MM.1S (cell line): Measurements from ENCODE around the gene KLHL7.

Source experiments
- DNase-seq: peaks from one replicate; pipeline ENCODE4 v3.0.0-alpha.2; 2015
- H2AFZ ChIP-seq: fragments of 300-600 bp; sonication (generic); 2 replicates; pipeline ENCODE4 v1.6.0; 2016; ENCODE audit warnings: antibody characterized with exemption, low read length
- H3F3A ChIP-seq: fragments of 300-600 bp; sonication (generic); 2 replicates; pipeline ENCODE4 v1.6.1; 2016; ENCODE audit warnings: mild to moderate bottlenecking, antibody characterized with exemption, low read length, moderate library complexity, mixed read lengths; ENCODE audit not compliant: insufficient read depth
- H3K27ac ChIP-seq: fragments of 300-600 bp; sonication (generic); 2 replicates; pipeline ENCODE4 v1.5.1; 2016; ENCODE audit warnings: mild to moderate bottlenecking, low read length
- H3K27me3 ChIP-seq: fragments of 300-600 bp; sonication (generic); replicated peaks from 2 replicates; pipeline ENCODE4 v1.6.0; 2016; ENCODE audit warnings: low read length; ENCODE audit not compliant: insufficient read depth
- H3K36me3 ChIP-seq: fragments of 300-600 bp; sonication (generic); replicated peaks from 2 replicates; pipeline ENCODE4 v1.6.1; 2016; ENCODE audit warnings: mild to moderate bottlenecking, low read length, mixed read lengths; ENCODE audit not compliant: insufficient read depth
- H3K4me1 ChIP-seq: fragments of 300-600 bp; sonication (generic); 2 replicates; pipeline ENCODE4 v1.6.1; 2016; ENCODE audit warnings: low read length, mixed read lengths
- H3K4me2 ChIP-seq: fragments of 300-600 bp; sonication (generic); 2 replicates; pipeline ENCODE4 v1.6.0; 2016; ENCODE audit warnings: low read depth, low read length
- H3K4me3 ChIP-seq: fragments of 300-600 bp; sonication (generic); 2 replicates; pipeline ENCODE4 v1.5.1; 2016; ENCODE audit warnings: low read length, mixed read lengths
- H3K79me2 ChIP-seq: fragments of 300-600 bp; sonication (generic); 2 replicates; pipeline ENCODE4 v1.6.1; 2016; ENCODE audit warnings: mixed run types, low read length, mixed read lengths
- H3K9ac ChIP-seq: fragments of 300-600 bp; sonication (generic); 2 replicates; pipeline ENCODE4 v1.6.1; 2016; ENCODE audit warnings: low read length, mixed read lengths
- H3K9me2 ChIP-seq: fragments of 300-600 bp; sonication (generic); replicated peaks from 2 replicates; pipeline ENCODE4 v1.6.1; 2016; ENCODE audit warnings: mild to moderate bottlenecking, low read length, mixed read lengths; ENCODE audit not compliant: insufficient read depth
- H3K9me3 ChIP-seq: fragments of 300-600 bp; sonication (generic); replicated peaks from 2 replicates; pipeline ENCODE4 v1.6.1; 2016; ENCODE audit warnings: mild to moderate bottlenecking, low read length, mixed read lengths; ENCODE audit not compliant: insufficient read depth
- H4K20me1 ChIP-seq: fragments of 300-600 bp; sonication (generic); 2 replicates; pipeline ENCODE4 v1.6.1; 2016; ENCODE audit warnings: mild to moderate bottlenecking, low read length, moderate library complexity, mixed read lengths; ENCODE audit not compliant: insufficient read depth
- EZH2 ChIP-seq: fragments of 300-600 bp; sonication (generic); optimal IDR thresholded peaks from 2 replicates; pipeline ENCODE3; 2017; ENCODE audit warnings: low read depth, mild to moderate bottlenecking, antibody characterized with exemption, low read length, mixed read lengths
- EZH2phosphoT487 ChIP-seq: fragments of 300-600 bp; sonication (generic); IDR thresholded peaks from 2 replicates; pipeline ENCODE4 v1.6.1; 2018; ENCODE audit warnings: antibody characterized with exemption, low read length
- TF ChIP-seq, protein P1 (sequence below): fragments of 300-600 bp; sonication (generic); IDR thresholded peaks from 2 replicates; pipeline ENCODE4 v1.5.1; 2016; ENCODE audit warnings: antibody characterized with exemption, low read length, mixed read lengths

Gene KLHL7

DNA sequence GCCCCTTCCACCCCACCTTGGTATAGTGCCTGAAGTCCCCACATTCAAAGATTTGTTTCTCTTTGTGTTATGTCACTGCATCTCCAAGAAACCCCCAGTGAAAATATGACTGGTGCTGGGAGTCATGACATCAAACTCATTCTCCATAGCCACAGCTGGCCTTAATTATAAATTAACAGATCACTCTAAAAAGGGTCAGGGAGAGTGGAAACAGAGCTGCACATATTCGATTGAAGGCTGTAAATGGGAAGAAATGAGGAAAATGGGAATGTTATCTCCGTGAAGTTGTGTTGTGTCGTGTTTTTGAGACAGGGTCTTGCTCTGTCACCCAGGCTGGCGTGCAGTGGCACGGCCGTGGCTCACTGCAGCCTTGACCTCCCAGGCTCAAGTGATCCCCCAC is 52.1 kb downstream of the KLHL7 start:
- Histone ChIP-seq H3K79me2 (no peaks in the 10 kb centered on the region), H3F3A (no peaks in the 10 kb centered on the region), H3K9me3 (no peaks in the 10 kb centered on the region), H3K4me2 (no peak overlapping the region), H2AFZ (no peak overlapping the region), H3K4me3 (no peak overlapping the region), H4K20me1 (no peaks in the 10 kb centered on the region), H3K27ac (no peak overlapping the region), H3K9me2 (no peaks in the 10 kb centered on the region), H3K9ac (no peak overlapping the region), H3K36me3 (no peaks in the 10 kb centered on the region), H3K4me1 (no peaks in the 10 kb centered on the region), H3K27me3 (no peaks in the 10 kb centered on the region)
- no peak for DNase-seq
- TF ChIP-seq, protein P1, sequence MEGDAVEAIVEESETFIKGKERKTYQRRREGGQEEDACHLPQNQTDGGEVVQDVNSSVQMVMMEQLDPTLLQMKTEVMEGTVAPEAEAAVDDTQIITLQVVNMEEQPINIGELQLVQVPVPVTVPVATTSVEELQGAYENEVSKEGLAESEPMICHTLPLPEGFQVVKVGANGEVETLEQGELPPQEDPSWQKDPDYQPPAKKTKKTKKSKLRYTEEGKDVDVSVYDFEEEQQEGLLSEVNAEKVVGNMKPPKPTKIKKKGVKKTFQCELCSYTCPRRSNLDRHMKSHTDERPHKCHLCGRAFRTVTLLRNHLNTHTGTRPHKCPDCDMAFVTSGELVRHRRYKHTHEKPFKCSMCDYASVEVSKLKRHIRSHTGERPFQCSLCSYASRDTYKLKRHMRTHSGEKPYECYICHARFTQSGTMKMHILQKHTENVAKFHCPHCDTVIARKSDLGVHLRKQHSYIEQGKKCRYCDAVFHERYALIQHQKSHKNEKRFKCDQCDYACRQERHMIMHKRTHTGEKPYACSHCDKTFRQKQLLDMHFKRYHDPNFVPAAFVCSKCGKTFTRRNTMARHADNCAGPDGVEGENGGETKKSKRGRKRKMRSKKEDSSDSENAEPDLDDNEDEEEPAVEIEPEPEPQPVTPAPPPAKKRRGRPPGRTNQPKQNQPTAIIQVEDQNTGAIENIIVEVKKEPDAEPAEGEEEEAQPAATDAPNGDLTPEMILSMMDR: no peak
- TF ChIP-seq EZH2phosphoT487: no peak

DNA sequence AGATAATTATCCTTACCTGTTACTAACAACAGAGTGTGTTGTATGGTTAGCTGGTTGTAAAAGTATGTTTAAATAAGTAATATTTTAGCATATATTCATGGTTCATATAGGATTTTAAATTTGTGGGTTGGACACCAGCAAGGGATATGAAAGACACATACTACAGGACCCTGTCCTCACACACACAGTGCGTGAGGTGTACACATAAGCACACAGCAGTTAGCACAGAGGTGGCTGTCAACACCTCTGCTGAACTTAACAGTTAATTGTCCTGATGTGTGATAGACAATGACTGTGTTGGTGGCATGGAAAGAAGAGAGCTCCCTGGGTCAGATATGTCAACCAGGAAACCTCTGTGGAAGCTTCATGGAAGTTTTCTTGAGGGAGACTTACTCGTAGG is 53.0 kb downstream of the KLHL7 start:
- no peaks in the 10 kb centered on the region for H4K20me1 ChIP-seq
- H3K9ac ChIP-seq: no peak overlapping the region
- H3F3A ChIP-seq: no peaks in the 10 kb centered on the region
- no peaks in the 10 kb centered on the region for H3K9me2 ChIP-seq
- H3K79me2 ChIP-seq: no peaks in the 10 kb centered on the region
- no peak for DNase-seq
- TF ChIP-seq EZH2phosphoT487 (no peak), EZH2 (no peak)
- TF ChIP-seq, protein P1: no peak
- H2AFZ ChIP-seq: no peak overlapping the region
- no peaks in the 10 kb centered on the region for H3K36me3 ChIP-seq
- no peak overlapping the region for H3K27ac ChIP-seq
- H3K4me3 ChIP-seq: no peak overlapping the region
- no peaks in the 10 kb centered on the region for H3K4me1 ChIP-seq
- H3K4me2 ChIP-seq: no peak overlapping the region
- H3K27me3 ChIP-seq: no peaks in the 10 kb centered on the region
- no peaks in the 10 kb centered on the region for H3K9me3 ChIP-seq

DNA sequence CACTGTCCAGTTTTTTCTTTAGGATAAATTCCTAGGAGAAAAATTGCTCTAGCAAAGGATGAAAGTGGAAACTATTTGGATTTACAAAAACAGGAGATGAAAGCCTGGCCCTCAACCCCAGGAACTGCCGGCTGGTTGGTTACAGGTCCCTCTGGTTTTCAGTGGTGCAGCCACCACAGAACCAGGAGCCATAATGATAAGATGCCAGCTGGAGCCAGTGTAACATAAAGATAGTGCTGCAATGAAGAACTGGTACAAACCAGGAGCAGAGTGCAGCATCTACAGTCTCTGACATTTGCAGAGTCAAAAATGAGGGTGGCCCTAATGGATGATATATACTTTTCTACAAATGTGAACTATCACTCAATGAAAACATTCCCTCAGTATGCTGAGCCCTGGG is 55.9 kb downstream of the KLHL7 start:
- DNase-seq: no peak

More for the DNA sequence above, 55.9 kb downstream of the KLHL7 start:
- H3K4me1 ChIP-seq: no peaks in the 10 kb centered on the region
- no peaks in the 10 kb centered on the region for H3F3A ChIP-seq
- no peak overlapping the region for H3K4me2 ChIP-seq
- no peaks in the 10 kb centered on the region for H4K20me1 ChIP-seq
- no peak overlapping the region for H3K27ac ChIP-seq
- no peaks in the 10 kb centered on the region for H3K36me3 ChIP-seq
- no peak overlapping the region for H3K9ac ChIP-seq
- no peaks in the 10 kb centered on the region for H3K27me3 ChIP-seq
- H3K9me3 ChIP-seq: no peaks in the 10 kb centered on the region
- TF ChIP-seq, protein P1: no peak
- TF ChIP-seq EZH2phosphoT487 (no peak), EZH2 (no peak)
- H3K4me3 ChIP-seq: no peak overlapping the region
- H3K79me2 ChIP-seq: no peaks in the 10 kb centered on the region
- H2AFZ ChIP-seq: no peak overlapping the region
- no peaks in the 10 kb centered on the region for H3K9me2 ChIP-seq
